Tibial nerve (tissue), 3 donors: Measurements from ENCODE around the gene MICU1.

ENCODE experiments used
- EP300 ChIP-seq, 2 donors: sonication (generic); formaldehyde crosslinking; IDR thresholded peaks; one replicate each; pipeline ENCODE4 v1.6.1; 2017; ENCODE audit warnings: antibody characterized with exemption in 2 of 2, mild to moderate bottlenecking in 1 of 2
- POLR2A ChIP-seq, 2 donors: fragments of 450-650 bp; IDR thresholded peaks; one replicate each; pipeline ENCODE4 v1.6.1; 2017; ENCODE audit warnings: antibody characterized with exemption in 2 of 2, mild to moderate bottlenecking in 2 of 2, moderate library complexity in 2 of 2

GRCh38 chr10:72563327-72563932 is 62.4 kb downstream of the MICU1 start:
- TF ChIP-seq EP300 (IDR thresholded peaks at IDR 0.05) (no peak), POLR2A (IDR thresholded peaks at IDR 0.05) (no peak)
